Adipose tissue (tissue), 3 donors: ENCODE data around the gene ZNF3. TPM values are rescaled to one million over a fixed set of nuclear protein-coding genes. Genes with fewer than 3 reads are reported as not detected.

Source experiments
- H3K27ac ChIP-seq: one replicate; pipeline ENCODE4 v1.5.1; 2013; ENCODE audit warnings: low read depth, low read length
- WGBS, 3 donors: extraction: QIAGEN DNeasy Blood & Tissue Kit; methylation state at CpG; one replicate each; pipeline ENCODE4 v1.1.7; 2013; 5-methylcytosine and 5-hydroxymethylcytosine counted together
- polyA plus RNA-seq, 3 donors: library from polyadenylated mRNA; stranded (reverse); fragments of 200-250 nt; gene quantifications; one replicate each; pipeline ENCODE4 v1.2.3, GENCODE V29; 2013
- donor health status: healthy with polysubstance abuse.
- donor health status: Bipolar disorder and iron deficiency.
- donor health status: healthy.

The ZNF3 gene
- polyA plus RNA-seq, 3 donors, result 9.9 to 12.7 (median 12.3) TPM

GRCh38 chr7:100027197-100027596, 54.3 kb downstream of the ZNF3 start:
- H3K27ac ChIP-seq, result no peak overlapping the region
- 84 to 88% (median 88%) methylated on average over 11 of the region's 11 CpGs for WGBS, 3 donors

GRCh38 chr7:100024020-100024619, 57.4 kb downstream of the ZNF3 start:
- no peak overlapping the region for H3K27ac ChIP-seq

GRCh38 chr7:100023526-100023925, 58.0 kb downstream of the ZNF3 start:
- 75 to 87% (median 87%) methylated on average over 12 of the region's 12 CpGs for WGBS, 3 donors
- H3K27ac ChIP-seq, result no peak overlapping the region

More at GRCh38 chr7:100024020-100024619, 57.4 kb downstream of the ZNF3 start:
- 52 to 89% (median 83%) methylated on average over 12 of the region's 12 CpGs for WGBS, 3 donors

- no peak overlapping the region for H3K27ac ChIP-seq
- WGBS, 3 donors, result 20 to 75% (median 71%) methylated on average over 5 of the region's 5 CpGs
These were observed 58.9 kb downstream of the ZNF3 start for GRCh38 chr7:100022621-100023020.

GRCh38 chr7:100021297-100021696, 60.2 kb downstream of the ZNF3 start:
- H3K27ac ChIP-seq, result no peak overlapping the region
- WGBS, 3 donors, result 78 to 96% (median 85%) methylated on average over 3 of the region's 3 CpGs

Other genes with a start within 250 kb of the ZNF3 start
- not detected for gene OR2AE1, start 204.7 kb downstream of the ZNF3 start, polyA plus RNA-seq
- gene TRIM4, start 162.2 kb downstream of the ZNF3 start, polyA plus RNA-seq, result 10 to 100 TPM; 15.0 to 22.2 (median 17.1) TPM
- 1 to 10 TPM in 2 of 3 donors, under 1 TPM in 1; 0.22 to 1.9 (median 1.3) TPM for gene GJC3, start 152.1 kb downstream of the ZNF3 start, polyA plus RNA-seq
- 100 to 1,000 TPM; 155 to 415 (median 202) TPM for gene AZGP1, start 105.7 kb downstream of the ZNF3 start, polyA plus RNA-seq
- 10 to 100 TPM; 10.9 to 13.0 (median 12.9) TPM for gene ZKSCAN1, start 66.1 kb downstream of the ZNF3 start, polyA plus RNA-seq
- gene ZSCAN21, start 31.9 kb downstream of the ZNF3 start, polyA plus RNA-seq, result 1 to 10 TPM; 5.4 to 8.6 (median 7.8) TPM
- 100 to 1,000 TPM in 2 of 3 donors, 10 to 100 TPM in 1; 48.5 to 123 (median 117) TPM for gene COPS6, start 7.2 kb upstream of the ZNF3 start, polyA plus RNA-seq
- 10 to 100 TPM; 36.2 to 47.5 (median 39.9) TPM for gene MCM7, start 19.7 kb upstream of the ZNF3 start, polyA plus RNA-seq
- 10 to 100 TPM; 12.2 to 15.5 (median 13.5) TPM for gene AP4M1, start 19.9 kb upstream of the ZNF3 start, polyA plus RNA-seq
- 10 to 100 TPM; 16.3 to 30.9 (median 27.1) TPM for gene TAF6, start 37.6 kb upstream of the ZNF3 start, polyA plus RNA-seq
- gene CNPY4, start 37.9 kb upstream of the ZNF3 start, polyA plus RNA-seq, result 10 to 100 TPM in 2 of 3 donors, 1 to 10 TPM in 1; 4.1 to 16.4 (median 12.1) TPM
- gene MBLAC1, start 45.2 kb upstream of the ZNF3 start, polyA plus RNA-seq, result 1 to 10 TPM; 2.3 to 2.5 (median 2.5) TPM
- 100 to 1,000 TPM; 131 to 307 (median 245) TPM for gene LAMTOR4, start 67.2 kb upstream of the ZNF3 start, polyA plus RNA-seq
- 10 to 100 TPM in 2 of 3 donors, 1 to 10 TPM in 1; 7.5 to 14.5 (median 11.8) TPM for gene TRAPPC14, start 77.0 kb upstream of the ZNF3 start, polyA plus RNA-seq
- gene GAL3ST4, start 86.9 kb upstream of the ZNF3 start, polyA plus RNA-seq, result 1 to 10 TPM in 2 of 3 donors, under 1 TPM in 1; 0.44 to 3.7 (median 1.5) TPM
- gene GPC2, start 95.7 kb upstream of the ZNF3 start, polyA plus RNA-seq, result under 1 TPM; 0.22 to 0.31 (median 0.30) TPM
- gene STAG3, start 96.2 kb upstream of the ZNF3 start, polyA plus RNA-seq, result under 1 TPM in 2 of 3 donors, not detected in 1; 0.52 to 0.99 TPM
- gene PVRIG, start 138.2 kb upstream of the ZNF3 start, polyA plus RNA-seq, result under 1 TPM in 2 of 3 donors, not detected in 1; 0.54 to 0.76 TPM
- gene SPDYE3, start 226.0 kb upstream of the ZNF3 start, polyA plus RNA-seq, result under 1 TPM in 2 of 3 donors, not detected in 1; 0.05 to 0.15 TPM